ENCODE results near the gene ZCCHC10.
A peak's percentile ranks its signal among the peaks of the same experiment; 100 is the strongest.
"Not testable (repeated sequence)": the region's sequence is repeated elsewhere in the genome, so short reads cannot be mapped to it uniquely, and the experiment has no call there.

The ZCCHC10 gene

DNA sequence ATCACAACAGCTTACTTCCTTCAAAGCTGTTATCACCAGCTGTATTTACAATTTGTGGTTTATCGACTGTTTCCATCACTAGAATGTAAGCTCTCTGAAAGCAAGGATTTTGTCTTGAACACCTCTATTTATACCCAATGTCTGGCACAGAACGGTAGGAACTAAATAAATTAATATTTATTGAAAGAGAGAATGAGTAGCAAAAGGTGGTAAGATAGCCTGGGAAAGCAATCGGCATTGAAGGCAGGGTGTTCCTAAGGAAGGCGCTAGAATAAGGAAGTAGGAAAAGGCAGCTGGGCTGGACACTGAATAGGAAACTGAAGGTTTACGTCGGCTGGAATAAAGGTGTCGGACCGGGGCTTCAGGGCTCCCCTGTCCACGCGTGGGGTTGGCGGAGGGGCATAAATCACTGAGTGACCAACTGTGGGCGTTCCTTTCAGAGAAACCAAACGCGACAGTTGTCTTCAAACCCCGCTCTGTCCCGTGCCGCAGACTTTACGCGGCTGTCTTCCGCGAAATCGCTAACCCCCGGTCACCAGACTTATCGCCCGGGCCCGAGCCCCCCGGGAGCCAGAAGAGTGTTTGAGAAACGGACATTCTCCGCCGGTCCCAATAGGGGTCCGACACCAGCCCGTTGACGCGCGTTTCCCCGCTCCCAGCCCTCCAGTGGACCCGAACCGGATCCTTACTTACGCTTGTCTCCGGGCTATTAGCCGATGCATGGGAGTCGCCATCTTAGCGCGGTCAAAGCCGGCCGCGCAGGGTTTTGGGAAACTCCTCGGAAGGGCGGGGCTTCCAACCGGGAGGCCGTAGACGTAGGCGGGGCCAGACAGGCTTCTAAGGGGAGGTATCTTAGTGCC lies at the start of gene ZCCHC10:
ZCCHC10 (minus strand) TSS at position 746 of the 860 bp plus-strand sequence; CDS start at position 734, 12 bp downstream.
- DNase-seq (ENCODE audit: low read depth in 2 of 2): peak; percentile 80 to 85

DNA sequence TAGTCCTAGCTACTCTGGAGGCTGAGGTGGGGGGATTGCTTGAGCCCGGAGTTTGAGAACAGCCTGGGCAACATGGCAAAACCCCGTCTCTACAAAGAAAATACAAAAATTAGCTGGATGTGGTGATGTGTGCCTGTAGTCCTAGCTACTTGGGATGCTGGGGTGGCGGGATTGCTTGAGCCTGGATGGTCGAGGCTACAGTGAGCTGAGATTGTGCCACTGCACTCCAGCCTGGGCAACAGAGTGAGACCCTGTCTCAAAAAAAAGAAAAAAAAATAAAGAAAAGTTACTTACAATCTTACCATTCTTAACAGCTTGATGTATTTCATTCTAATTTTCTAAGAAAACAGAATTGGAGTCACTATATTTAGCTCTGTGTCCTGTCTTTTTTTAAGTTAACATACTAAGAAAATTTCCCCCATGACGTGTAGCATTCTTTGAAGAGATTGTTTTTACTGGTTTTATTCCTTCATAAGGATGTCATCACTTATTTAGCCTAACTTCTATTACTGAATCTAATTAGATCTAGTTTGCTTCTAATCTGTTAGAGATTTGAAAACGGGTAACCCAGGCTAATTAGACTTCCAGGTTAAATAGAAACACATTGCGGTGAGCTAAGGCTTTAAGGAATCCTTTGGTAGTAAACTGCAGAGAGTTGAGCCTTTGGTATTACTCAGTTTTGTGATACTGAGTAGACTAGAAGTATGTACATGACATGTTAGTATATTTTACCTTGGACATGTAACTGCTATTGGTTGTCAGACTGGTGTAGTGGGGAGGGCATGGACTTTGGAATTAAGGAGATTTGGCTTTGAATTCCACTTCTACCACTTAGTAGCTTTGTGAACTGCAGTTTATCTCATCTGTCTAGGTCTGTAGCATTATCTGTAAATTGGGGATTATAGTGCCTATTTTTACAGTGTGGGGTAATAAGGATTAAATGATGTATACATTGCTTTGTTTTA lies 49.5 kb upstream of the ZCCHC10 start:
- DNase-seq (ENCODE audit: low read depth in 2 of 2): no peak

DNA sequence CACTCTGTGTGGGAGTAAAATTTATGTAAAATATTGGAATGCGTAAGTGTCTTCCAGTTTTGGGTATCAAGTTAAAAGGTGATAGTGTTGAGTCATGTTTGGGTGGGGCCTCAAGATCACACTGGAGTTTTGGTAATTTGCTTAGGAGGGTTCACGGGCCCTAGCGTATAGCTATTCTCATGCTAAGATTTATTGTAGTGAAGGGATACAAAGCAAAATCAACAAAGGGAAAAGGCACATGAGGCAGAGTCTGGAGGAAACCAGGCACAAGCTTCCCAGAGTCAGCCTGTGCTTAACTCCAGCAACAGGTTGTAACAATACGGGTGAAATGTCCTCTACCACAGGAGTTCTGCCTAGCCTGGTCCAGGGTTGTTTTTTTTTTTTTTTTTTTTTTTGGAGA lies 45.7 kb upstream of the ZCCHC10 start:
- no peak for DNase-seq (ENCODE audit: low read depth in 2 of 2)

DNA sequence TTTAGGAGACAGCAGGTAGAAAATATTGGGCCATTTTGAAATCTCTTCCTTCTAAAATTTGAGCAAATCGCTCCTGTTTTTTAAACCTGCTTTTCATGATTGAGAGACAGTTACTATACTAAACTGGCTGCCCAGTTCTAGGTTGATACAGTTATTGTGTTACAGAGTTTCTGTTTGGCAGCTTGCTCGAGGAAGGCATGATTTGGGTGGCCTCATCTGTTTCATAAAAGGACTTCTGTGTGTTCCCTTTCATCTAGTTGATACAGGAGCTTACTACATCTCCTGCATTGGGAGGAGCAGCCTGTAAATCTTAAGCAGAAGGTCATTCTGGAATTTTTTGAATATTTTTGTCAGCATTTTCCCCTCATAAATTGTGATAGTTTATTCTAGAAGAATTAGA lies 39.7 kb upstream of the ZCCHC10 start:
- DNase-seq (ENCODE audit: low read depth in 2 of 2): no peak

DNA sequence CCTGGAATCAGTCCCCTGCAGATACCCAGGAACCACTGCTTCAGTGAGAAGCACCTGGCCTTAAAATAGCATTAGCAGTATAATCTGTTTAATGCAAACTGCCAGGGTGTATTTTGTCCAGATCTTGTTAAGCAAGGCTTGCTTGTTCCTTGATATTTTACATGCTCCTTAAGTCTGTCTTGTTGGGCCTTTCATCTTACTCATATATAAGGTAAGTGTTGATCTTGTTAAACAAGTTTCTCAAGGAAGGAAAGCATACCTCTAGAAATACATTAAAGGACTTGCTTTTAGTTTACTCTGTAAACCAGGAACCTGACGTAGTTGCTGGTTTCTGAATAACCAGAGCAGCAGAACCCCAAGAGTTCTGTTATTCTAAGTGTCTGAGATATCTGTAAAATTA lies 39.1 kb upstream of the ZCCHC10 start:
- DNase-seq (ENCODE audit: low read depth in 2 of 2): no peak

DNA sequence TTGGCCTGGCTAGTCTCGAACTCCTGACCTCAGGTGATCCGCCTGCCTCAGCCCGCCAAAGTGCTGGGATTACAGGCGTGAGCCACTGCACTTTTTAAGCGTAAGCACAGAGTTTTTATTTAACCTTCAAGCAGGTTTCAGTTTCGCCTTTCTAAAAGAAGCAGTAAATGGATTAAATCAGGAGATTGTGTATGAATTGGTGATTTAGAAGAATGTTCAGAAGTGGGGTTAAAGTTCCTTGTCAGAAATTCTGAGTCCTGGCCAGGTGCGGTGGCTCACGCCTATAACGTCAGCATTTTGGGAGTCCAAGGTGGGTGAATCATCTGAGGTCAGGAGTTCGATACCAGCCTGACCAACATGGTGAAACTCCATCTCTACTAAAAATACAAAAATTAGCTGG lies 37.6 kb upstream of the ZCCHC10 start:
- DNase-seq (ENCODE audit: low read depth in 2 of 2): no peak

DNA sequence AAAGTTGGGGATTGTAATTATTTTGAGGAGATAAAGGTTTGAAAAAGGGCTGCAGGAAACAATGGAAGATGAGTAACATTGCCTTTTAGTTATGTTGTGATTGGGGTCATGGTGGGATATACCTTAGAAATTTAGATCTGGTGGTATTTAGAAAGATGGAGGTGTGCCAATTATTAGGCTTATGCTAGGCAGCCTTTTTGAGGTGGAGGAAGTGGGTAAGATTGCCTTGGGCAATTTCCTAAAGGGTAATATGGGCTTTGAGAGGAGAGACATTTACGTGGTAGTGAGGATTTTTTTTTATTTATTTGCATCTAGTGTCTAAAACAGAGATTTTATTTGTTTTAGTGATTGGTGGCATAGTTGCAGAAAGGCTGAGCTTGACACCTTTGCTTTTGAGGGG lies 35.9 kb upstream of the ZCCHC10 start:
- DNase-seq (ENCODE audit: low read depth in 2 of 2): no peak

DNA sequence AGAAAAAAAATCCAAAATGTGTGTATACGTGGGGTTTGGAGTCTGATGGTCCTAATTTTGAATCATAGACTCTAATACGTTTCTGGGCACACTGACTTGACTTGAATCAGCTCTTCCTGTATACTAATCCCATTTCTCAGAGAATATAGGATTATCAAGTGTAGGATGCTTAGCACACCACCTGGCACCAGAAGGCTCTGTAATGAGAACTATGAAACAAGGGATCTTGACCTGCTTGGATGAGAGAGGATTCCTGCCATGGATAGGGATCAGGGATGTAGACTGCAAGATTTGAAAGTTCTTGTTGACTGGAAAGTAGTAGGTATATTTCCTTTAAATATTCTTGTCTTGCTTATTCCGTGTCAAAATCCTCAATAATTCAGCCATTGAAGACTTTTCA lies 33.3 kb upstream of the ZCCHC10 start:
- no peak for DNase-seq (ENCODE audit: low read depth in 2 of 2)

DNA sequence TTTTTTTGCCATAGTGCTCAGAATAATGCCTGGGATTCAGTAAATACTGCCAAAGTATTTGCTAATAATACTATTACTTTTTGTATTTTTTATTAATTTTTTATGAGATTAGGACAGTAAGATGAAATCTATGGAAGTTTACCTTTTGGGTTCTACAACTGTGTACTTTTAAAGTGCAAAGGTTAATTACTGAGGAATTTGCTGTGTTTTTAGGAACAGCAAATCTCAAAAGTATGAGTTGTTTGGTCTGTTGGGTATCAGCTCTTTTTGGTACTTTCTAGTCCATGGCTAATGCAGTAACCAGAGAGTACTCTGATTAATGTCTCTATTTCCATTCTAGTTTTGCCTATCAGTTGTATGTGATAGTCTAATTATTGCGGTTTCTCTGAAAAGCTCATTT lies 30.5 kb upstream of the ZCCHC10 start:
- no peak for DNase-seq (ENCODE audit: low read depth in 2 of 2)

DNA sequence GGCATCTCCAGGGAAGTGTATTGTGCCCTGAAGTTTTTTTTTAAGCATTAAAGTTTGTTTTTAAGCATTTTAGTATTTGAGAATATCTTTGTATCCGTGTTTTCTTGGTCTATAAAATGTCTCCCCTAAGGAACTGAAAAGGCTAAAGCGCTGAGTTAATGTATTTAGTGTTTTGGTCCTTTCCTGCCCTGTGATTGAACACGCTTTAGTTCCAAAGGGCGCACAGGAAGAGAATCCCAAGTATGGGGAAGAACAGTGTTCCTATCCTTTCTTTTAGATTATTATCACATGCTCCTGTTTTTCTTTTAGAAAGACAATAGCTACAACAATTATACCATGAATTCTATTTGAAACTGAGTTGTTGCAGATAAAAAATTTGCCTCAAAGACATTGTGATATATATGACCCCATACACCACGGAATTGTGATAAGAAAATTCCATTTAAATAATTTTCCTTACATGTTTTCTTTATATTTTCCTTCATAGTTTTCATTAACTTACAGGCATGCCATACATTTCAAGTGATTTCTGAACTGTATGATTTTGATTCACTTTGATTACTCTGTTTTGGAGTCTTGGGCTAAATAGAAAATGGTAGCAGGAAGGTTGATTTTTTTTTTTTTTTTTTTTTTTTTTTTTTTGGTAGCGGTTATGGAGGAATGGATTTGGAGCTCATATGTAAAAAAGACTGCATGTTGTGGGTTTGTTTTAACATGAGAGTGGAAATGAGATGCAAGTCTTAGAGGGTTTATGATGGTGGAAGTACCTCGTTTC lies 28.5 kb upstream of the ZCCHC10 start:
- no peak for DNase-seq (ENCODE audit: low read depth in 2 of 2)

DNA sequence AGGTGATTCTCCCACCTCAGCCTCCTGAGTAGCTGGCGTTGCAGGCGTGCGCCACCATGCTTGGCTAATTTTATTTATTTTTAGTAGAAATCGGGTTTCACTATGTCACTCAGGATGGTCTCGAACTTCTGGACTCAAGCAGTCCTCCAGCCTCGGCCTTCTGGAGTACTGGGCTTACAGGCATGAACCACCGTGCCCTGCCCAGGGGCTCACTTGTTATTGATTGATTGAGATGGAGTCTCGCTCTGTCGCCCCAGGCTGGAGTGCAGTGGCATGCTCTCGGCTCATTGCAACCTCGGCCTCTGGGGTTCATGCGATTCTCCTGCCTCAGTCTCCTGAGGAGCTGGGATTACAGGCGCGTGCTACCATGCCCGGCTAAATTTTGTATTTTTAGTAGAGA lies 27.1 kb upstream of the ZCCHC10 start:
- no peak for DNase-seq (ENCODE audit: low read depth in 2 of 2)

DNA sequence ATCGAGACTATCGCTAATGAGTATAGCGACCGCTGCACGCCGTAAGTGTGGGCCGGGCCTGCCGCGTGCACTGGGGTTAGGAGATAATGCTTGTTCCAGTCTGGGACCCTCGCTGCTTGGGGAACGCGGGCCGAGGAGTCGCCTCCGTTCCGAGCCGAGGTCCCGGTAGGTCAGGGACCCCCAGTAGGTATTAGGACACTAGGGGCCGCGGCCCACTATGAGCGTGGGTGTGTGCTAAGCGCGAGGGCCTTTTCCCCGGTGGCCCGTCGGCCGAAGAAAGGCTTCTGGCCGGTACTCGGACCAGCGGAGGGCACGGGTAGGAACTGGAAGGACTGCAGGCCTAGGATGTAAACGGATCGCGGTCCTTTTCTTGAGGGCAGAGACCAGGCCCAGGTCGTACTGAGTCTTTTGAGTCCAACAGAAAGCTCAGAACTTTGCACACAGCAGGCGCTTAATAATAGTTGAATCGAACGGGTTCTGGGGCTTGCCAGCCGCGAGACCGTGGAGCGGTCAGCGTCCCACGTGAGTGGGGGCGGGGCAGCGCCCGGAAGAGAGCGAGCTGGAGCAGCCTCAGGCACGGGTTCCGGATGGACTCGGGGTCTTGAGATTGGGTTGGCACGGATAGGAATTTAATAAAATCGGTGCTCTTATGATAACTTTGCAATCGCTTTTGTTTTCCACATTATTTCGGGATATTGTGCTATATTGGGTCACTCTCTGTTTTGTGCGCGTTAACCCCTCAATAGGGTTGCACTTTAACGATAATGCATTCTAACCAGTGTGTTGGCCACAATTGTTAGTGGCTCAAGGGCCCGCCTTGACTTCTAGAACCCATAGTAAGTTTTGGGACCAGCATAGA lies 26.2 kb upstream of the ZCCHC10 start:
- peak; percentile 10 to 15 for DNase-seq (ENCODE audit: low read depth in 2 of 2)

DNA sequence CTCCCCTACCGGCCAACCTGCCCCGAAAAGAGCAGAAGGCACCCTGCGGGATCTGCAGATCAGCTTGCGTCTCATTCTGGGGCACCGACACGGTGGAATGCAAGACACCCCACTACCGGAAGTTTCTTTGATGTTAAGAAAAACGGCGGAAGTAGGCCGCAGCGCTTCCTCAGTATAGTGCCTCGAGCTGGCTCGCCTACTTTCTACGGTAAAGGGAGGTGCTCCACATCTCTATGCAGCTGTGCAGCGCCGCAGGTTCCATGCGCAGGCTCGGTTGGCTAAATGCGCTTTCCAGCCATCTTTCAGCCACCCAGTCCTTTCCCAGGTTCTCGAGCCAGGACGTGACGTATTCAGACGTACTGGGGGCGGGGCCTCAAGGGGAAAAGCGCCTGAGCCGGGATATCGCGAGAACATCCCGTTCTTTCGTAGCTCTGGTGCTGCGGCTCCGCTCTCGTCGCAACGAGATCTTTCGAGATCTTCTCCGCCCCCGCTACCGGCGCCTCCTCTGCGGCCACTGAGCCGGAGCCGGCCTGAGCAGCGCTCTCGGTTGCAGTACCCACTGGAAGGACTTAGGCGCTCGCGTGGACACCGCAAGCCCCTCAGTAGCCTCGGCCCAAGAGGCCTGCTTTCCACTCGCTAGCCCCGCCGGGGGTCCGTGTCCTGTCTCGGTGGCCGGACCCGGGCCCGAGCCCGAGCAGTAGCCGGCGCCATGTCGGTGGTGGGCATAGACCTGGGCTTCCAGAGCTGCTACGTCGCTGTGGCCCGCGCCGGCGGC lies 25.4 kb upstream of the ZCCHC10 start, which contains the start of gene HSPA4:
HSPA4 (plus strand) TSS at position 472 of the 775 bp plus-strand sequence; CDS start at position 710, 238 bp downstream.
- DNase-seq (ENCODE audit: low read depth in 2 of 2): peak; percentile 93

DNA sequence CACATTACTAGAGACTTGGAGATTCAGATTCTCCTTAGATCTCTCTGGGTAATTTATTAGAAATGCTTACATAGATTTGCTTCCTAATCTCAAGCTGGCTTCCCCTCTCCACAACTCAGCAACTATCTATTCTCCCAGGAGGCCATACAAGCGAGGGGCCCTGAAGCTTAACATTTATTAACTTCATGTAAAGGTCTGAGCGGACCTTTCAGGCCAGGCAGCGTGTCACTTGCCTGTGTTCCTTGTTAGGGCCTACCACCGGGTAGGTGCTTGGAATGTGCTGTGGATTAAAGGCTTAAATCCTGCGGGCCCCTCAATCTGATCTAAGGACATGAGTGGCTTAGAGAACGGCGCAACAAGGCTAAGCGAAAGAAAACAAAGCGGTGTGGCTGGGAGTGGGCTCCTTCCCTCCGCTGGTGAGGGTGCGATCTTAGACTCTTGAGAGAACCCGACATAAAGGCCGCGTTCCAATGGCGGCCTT lies 24.8 kb upstream of the ZCCHC10 start:
- peak in 1 of 2 donors; percentile 2 for DNase-seq (ENCODE audit: low read depth in 2 of 2)

DNA sequence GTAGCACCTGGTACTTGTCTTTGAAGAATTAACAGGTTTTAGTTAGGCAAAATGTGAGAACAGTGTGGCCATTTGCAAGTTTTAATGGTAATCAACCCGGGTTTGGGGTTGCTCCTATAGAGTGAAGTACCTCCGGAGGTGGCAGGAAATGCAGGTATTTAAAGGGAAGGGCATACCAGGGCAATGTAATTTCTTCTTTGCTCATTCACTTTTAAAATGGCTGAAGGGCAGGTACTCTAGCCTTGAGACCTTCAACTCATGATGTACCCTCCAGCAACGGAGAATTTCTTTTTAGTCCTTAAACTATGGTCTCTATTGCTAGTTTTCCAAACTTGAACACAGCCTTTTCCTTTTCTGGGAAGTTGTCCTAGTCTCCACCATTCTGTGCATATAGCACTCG lies 24.2 kb upstream of the ZCCHC10 start:
- DNase-seq (ENCODE audit: low read depth in 2 of 2): no peak

DNA sequence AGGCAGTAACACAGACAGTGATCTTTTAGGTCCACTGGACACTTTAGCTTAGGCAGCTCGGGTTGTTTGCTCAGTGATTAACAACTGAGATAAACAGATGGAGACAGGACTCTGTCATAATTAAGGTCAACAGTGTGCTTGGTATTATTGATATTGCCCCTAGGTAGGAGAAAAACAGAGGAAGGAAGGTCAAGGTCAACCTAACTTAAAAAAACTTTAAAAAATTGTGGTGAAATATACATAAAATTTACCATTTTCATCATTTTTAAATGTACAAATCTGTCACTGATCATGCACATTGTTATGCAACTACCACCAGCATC lies 23.3 kb upstream of the ZCCHC10 start:
- DNase-seq (ENCODE audit: low read depth in 2 of 2): no peak

DNA sequence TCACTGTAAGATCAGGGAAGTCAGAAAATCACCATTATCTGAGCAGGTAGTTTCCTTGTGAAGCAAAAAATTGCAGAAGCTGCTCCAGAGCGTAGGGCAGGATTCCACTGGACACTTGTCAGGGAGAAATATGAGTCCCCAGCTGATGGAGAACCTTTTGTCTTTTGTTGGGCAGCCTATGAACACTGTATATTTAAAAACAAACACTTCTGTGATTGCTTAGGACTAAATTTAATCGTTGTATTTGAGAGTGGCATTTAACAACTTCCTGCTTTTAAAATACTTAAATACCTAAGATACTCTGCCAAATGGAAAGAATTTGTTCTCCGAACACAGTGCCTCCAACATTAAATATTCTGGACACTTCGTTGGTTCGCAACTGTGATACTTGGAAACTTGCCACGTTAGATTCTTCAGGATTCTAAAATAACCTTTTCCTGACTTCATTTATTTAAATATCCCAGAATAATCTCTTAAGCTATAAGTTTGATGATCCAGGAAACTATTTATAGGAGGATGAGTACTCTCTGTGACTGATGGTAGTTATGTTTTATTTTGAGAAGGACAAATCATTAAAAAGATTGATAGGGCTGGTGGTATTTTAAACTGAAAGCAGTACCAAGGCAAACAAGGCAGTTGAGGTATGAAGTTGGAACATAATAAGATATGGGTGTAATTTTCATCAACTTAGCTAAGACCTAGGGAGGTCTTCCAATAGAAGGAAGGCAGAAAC lies 22.8 kb upstream of the ZCCHC10 start:
- DNase-seq (ENCODE audit: low read depth in 2 of 2): no peak

DNA sequence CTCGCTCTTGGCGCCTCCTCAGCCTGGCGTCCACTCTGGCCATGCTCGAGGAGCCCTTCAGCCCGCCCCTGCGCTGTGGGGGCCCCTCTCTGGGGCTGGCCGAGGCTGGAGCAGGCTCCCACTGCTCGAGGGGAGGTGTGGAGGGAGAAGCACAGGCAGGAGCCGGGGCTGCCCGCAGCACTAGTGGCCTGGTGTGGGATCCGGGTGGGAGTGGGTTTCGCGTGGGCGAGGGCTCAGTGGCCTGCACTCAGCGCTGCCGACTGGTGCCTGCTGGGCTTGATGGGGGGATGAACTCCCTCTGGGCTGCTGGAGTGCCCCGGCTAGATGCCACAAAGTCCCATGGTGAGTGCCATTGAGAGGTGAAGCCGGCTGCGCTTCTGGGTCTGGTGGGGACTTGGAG lies 21.1 kb upstream of the ZCCHC10 start:
- no peak for DNase-seq (ENCODE audit: low read depth in 2 of 2)

DNA sequence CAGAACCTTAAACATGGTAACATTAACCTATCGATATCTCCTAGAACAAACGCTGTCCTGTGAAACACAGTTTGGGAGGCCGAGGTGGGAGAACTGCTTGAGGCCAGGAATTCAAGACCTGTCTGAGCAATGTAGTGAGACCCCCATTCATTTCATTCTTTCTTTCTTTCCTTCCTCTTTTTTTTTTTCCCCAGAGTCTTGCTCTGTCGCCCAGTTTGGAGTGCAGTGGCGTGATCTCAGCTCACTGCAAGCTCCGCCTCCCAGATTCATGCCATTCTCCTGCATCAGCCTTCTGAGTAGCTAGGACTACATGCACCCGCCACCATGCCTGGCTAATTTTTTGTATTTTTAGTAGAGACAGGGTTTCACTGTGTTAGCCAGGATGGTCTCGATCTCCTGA lies 20.2 kb upstream of the ZCCHC10 start:
- DNase-seq (ENCODE audit: low read depth in 2 of 2): not testable (repeated sequence)
